Measurements from ENCODE around the gene SH3BP5L.

The SH3BP5L gene

DNA sequence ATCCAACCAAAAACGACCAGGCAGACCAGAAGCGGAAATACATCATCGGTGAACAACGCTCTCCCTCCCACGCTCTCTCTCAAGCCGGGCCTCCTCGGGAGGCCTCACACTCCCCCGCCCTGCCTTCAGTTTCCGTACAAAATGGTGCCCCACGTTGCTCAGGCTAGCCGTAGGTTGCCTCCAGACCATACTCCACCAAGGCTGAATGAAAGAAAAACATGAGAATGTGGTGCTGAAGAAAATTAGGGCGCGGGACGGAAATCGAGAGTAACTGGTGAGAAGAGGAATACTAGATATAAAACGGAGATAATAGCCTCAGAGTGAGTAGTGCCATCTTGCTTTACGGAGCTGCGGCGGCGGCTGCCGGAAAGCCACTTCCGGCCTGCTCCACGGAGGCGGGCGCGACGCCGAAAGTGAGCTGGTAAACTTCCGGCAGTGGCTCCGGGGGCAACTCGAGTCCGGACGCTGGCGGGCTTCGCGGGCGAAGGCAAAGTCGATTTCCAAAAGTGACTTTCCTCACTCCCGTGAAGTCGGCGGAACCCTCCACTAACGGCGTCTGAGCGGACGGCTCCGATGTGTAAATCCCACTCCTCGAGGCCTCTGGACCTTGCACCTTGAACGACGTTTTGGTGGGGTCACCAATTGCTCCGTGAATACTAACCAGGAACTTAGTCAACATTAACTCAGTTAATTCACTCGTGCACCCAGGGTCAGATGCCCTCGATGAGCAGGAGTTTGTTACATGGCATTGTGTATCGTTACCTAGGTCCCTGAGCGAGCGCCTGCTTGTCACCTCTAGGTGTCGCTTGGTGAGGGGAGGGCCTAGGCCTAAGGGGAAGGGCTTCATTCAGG lies at the start of gene SH3BP5L:
SH3BP5L (minus strand) TSS at position 7 of the 852 bp plus-strand sequence. CDS start 980 bp downstream, outside the sequence.
- peak within 1 kb of the TSS; percentile 74 for H3K4me3 ChIP-seq (ENCODE audit: low read depth, low read length)

DNA sequence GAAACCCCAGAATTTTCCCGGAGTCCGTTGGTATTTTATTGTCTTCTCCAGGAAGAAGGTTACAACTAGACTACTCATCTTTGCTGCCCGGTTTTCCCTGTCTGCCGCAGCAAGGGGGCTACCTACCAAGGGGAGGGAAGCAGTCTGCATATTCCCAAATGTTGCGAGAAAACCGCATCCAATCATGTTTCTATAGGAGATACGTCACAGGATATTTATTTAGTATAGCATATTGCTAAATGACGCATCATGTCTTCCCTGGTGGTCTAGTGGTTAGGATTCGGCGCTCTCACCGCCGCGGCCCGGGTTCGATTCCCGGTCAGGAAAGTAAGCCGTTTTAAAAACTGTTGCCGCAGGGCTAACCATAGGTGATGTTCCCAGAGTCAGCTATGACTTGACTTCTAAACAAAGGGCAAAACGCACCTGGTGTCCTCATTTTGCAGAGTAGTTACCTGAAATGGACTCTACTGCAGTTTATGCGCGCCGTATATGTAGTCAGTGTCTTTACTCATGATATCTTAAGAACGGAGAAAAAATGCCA lies 48.3 kb upstream of the SH3BP5L start:
- peak overlapping the region; percentile 65 for H3K4me3 ChIP-seq (ENCODE audit: low read depth, low read length)

DNA sequence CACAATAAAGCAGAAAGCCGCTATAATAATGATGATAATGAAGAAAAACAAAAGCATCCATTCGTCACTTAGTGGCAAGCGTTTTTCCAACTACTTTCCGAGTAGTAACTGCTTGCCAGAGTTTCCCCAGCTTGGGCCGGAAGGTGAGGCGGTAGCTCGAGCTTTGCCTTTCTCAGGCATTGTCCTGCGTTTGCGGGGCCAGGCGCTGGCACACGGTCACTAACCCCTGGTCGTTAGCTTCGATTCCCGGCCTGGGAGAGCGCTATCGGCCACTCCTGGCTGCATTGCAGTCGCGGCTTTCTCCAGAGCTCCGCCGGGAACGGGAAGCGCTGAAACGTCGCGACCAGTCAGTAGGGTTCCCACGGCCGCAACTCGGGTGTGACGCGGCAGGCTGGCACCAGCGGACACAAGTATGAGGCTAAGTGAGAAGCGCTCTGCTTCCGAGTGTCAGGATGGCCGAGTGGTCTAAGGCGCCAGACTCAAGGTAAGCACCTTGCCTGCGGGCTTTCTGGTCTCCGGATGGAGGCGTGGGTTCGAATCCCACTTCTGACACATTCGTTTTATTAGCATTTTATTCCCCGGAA lies 47.8 kb upstream of the SH3BP5L start:
- H3K4me3 ChIP-seq (ENCODE audit: low read depth, low read length) = peak overlapping the region; percentile 65

DNA sequence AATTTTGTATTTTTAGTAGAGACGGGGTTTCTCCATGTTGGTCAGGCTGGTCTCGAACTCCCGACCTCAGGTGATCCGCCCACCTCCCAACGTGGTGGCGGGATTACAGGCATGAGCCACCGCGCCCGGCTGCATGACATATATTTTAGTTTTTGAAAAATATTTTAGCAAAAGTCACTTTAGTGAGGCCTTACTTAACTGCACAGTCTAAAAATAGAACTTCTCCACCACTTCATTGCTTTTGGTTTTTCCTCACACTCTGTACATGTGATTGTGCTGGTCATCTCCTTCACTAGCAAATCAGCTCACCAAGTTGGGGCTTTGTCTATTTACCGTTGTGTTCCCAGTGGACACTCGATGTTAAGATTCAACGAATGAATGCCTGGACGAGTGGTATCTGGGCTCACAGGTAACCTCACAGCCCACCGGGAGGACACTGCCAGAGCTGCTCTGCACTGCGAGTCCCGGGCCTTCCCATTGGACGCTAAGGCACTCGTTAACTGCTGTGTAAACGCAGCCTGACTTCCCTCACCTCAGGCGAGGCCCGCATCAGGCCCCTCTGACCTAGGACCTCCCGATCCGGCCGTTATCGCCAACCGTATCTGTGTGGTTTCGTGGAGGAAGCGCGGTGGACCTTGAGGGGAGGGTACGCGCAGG lies 47.2 kb upstream of the SH3BP5L start:
- H3K4me3 ChIP-seq (ENCODE audit: low read depth, low read length) = peak overlapping the region; percentile 65

DNA sequence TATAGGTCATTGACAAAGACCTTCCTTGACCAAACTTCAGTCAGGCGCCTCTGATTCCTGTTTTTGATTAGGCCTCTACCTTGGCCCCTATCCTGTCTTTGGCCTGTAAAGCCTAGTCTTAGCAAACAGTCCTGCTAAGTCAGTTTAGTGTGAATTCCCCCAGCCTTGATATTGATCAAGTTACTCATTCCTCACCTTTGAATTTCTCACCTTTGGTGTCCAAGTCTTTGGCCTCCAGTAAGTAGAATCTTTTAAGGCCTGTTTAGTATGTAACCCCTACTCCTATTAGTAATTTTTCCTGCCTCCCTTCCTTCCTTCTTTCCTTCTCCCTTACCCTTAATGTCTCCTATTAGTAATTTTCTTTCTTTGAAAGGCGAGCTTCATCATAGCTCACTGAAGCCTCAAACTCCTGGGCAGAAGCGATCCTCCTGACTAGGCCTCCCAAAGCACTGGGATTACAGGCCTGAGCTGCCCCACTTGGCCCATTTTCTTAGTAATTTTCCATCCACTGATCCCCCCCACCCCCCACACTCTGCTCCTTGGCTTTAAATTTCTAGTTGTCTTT lies 46.2 kb upstream of the SH3BP5L start:
- H3K4me3 ChIP-seq (ENCODE audit: low read depth, low read length) = no peak overlapping the region

DNA sequence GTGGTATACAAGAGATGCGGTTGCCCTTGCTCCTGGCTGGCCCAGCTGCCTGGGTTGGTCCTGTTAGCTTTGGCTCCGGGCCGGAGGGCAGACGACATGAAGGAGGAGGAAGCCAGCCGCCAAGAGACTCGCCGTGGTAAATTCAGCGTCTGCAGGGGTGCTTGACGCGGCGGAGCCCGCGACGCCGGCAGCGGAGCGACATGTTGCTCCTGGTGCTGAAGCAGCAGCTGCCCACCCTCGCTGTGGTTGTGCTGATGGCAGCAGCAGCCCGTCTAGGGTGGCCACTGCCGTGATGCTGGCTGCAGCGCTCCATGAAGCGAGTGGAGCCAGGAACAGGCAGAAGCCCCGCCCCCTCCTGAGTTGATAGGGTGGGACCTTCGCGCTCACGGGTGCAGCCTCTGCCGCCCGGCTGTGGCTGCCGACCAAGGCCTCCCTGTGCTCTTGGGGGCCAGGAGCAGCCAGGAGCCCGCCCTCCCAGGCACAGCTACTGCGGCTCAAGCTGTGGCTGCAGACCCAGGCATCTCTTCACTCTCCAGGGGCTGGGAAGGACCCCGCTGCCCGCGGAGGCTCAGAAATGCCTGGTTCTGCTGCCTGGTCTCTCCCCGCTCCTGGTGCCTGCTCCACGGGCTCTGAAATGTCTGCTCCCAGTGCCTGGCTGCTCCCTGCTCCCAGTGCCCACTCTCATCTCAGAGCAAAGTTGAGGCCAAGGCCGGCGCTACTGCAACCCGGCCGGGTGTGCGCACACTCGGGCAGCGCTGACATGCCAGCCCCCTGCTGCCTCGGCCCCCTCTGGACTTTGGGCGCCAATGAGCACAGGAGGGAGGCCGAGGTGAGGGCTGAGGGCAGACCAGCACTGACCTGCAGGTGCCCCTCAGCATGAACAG lies 37.5 kb upstream of the SH3BP5L start:
- peak overlapping the region; percentile 56 for H3K4me3 ChIP-seq (ENCODE audit: low read depth, low read length)

DNA sequence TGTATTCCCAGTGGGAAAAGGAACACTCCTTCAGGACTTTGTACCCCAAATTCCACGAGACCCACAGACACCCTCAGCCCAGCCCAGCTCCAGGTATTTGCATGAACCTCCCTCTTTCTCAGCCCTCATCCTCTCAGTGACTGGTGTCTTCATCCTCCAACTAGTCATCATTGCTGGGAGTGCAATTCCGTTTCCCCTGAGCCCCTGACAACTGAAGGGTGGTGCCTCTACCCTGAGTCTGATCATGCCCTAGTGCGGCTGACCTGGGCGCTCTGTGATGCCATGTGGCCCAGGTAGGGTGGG lies 36.9 kb upstream of the SH3BP5L start:
- H3K4me3 ChIP-seq (ENCODE audit: low read depth, low read length) = peak overlapping the region; percentile 56

DNA sequence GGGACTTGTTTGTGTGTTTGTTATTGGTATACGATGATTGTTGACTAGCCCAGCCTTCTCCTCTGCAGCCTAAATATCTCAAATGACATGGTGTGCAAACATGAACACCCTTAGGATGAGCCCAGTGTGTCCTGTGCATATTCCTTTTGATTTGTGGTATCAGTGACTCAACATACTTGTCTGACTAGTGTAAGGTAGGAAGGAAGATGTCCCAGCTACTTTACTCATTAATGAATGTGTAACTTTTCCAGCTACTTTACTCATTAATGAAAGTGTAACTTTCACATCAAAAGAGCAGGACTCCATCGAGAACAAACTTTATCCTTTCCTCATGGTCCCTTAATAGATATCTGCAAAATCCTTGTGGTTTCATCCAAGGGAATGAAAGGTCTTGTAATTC lies 35.9 kb upstream of the SH3BP5L start:
- H3K4me3 ChIP-seq (ENCODE audit: low read depth, low read length) = no peak overlapping the region

DNA sequence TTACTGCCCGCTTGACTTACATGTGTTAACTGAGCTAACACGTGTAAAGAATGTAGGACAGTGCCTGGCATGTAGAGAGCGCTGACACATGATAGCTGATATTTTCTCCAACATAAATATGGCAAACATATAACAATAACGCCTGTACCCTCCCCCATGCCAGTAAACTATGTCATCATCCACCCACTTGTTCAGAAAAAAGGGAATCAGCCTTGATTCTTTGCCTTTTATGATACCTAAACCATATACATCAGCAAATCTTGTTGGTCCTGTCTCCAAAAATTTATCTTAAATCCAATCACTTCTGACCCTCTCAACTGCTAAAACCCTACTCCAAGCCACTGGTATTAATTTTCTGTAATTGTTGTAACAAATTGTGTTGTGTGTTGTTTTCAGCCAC lies 34.3 kb upstream of the SH3BP5L start:
- H3K4me3 ChIP-seq (ENCODE audit: low read depth, low read length) = no peak overlapping the region

DNA sequence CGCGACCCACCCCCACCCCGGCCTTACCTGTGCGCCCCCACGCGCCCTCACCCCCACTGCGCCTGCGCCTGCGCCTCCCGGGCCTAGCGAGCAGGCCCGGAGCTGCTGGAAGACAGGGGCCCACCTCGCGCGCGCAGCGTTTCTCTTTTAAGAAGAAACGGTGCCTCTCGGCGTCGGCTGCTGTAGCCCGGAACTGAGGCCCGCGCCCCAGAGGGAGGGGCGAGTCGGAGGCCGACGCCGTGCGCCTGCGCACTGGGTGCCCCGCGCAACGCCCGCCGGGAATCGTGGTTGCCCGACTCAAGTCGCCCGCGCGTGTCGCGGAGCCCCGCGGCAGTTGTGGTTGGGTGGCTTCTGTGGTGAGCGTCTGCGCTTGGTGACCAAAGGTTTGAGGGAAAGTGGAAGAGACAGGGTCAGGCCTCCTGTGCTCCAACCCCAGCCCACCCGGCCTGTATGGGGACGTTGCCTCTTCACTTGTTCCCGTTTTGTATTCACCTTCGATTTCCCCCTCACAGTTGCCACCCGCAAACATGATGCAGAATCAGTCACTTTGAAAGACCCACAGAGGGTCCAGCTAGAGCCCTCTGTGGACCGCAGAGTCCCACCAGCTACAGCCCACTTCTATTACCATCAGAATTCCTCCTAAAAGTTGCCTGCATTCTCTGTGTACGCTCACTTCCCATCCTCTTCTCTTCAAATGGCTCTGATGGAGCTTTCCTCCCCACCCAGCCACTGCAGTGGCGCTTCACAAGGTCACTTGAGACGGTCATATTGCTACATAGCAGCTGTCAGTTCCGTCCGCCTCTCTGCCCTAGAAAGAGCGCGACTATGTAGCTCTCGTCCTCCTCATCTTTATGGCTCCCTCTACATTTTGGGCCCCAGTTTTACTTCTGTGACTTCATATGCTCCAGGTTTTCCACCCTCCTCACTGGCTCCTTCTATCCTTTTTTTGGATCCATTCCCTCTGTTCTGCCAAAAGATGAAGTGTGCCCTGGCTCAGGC lies 33.5 kb upstream of the SH3BP5L start, which contains the start of gene ZNF692:
ZNF692 (minus strand) TSS at position 195 of the 999 bp plus-strand sequence. CDS start 776 bp downstream, outside the sequence.
- H3K4me3 ChIP-seq (ENCODE audit: low read depth, low read length) = peak within 1 kb of the TSS; percentile 91

DNA sequence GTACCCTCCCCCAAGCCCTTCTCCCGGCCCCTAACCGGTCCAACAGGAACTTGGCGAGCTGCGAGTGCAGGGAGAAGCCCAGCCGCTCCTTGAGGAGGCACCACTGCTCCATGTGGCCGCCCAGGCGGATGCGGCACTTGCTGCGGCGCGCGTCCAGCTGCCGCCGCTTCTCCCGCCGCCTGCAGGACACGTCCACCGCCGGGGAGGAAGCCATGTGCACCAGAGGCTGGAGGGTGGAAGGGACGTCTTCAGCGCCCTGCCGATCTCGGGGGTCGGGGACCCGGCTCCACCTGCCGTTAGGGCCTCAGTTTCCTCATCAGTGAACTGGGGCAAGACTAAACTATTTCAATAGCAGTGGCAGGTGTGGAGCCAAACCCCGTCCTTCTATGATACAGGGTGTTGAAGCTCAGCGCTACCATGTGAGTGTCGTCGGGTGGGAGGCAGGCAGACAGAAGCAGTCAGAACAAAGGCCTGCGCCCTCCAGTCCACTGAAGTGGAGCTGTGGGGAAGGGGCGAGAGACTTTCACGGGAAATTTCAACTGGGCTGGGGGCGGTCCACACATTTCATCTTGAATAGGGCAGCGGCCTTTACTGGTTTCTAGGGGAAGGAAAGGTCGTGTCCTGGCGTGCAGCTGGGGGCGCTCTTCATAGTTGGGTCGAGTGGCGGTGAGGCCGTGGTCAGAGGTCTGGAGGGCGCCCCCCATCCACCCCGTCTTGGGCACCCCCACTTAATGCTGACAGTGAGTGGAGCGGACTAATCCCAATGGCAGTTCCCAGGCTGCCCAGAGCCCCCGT lies 32.6 kb upstream of the SH3BP5L start:
- peak overlapping the region; percentile 67 for H3K4me3 ChIP-seq (ENCODE audit: low read depth, low read length)

DNA sequence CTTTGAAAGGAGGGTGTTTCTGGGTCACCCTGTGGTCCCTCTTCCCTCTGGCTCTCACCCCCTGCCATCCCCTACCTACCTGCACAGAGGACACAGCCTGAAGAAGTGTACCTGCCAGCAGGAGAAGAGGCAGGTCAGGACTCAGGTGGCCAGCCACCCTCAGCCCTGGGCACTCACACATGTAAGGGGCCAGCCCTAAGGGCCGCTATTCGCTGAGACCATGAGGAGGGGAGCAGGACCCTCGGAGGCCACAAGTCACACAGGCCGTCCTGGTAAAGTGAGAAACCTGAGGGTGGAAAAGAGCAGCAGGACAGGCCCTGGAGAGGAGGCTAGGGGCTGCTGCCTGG lies 32.0 kb upstream of the SH3BP5L start:
- peak overlapping the region; percentile 67 for H3K4me3 ChIP-seq (ENCODE audit: low read depth, low read length)

DNA sequence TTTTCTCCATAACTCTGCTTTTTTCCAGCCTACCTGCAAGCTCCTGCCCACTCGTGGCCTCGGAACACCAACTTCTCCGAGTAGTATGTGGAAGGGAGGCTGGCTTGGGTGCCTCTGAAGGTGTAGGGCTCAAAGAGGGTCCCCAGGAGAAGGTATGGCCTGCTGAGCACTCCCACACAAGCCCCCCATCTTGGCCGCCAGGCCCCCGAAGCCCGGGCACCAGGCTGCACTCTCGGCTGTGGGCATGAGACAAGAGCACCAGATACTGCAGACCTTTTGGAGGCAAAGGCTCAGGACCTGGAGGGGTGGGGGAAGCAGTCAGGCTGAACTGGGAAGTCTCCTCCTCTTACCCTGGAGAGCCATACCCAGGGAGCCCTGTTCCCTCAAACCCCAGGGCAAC lies 31.5 kb upstream of the SH3BP5L start:
- no peak overlapping the region for H3K4me3 ChIP-seq (ENCODE audit: low read depth, low read length)

DNA sequence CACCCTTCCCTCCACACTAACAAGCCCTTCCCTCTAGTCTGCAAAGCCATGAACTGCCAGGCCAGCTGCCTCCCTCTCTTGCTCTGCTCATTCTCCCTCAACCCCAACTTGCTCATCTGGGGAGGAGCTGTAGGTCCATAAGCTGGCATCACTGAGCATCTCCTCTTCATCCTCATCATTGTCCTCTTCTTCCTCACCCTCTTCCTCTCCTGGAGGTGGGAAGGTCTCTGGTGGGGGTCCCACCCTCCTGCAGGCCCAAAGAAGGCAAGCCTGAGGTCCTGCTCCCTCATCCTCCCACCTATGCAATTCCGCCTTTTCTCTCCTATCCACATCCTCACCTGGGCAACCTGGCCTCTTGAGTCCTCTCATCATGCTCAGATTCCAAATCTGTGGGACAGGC lies 30.5 kb upstream of the SH3BP5L start:
- H3K4me3 ChIP-seq (ENCODE audit: low read depth, low read length) = no peak overlapping the region

DNA sequence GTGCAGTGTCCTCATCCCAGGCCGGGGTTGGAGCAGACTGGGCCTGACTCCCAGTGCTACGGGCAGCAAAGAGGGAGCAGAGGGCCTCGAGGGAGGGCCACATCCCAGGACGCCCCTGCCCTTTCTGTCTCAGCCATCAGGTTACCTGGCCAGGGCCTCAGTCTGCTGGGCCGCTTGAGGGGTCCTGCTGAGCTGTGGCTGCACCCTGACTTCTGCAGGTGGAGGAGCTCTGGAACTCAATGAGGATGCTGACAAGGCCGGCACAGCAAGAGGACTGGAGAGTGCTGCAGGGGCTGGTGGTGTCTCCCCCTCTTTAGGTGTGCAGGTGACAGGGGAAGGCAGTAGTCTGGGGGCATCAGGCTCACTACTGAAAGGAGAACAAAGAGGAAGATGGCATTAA lies 29.9 kb upstream of the SH3BP5L start:
- no peak overlapping the region for H3K4me3 ChIP-seq (ENCODE audit: low read depth, low read length)

DNA sequence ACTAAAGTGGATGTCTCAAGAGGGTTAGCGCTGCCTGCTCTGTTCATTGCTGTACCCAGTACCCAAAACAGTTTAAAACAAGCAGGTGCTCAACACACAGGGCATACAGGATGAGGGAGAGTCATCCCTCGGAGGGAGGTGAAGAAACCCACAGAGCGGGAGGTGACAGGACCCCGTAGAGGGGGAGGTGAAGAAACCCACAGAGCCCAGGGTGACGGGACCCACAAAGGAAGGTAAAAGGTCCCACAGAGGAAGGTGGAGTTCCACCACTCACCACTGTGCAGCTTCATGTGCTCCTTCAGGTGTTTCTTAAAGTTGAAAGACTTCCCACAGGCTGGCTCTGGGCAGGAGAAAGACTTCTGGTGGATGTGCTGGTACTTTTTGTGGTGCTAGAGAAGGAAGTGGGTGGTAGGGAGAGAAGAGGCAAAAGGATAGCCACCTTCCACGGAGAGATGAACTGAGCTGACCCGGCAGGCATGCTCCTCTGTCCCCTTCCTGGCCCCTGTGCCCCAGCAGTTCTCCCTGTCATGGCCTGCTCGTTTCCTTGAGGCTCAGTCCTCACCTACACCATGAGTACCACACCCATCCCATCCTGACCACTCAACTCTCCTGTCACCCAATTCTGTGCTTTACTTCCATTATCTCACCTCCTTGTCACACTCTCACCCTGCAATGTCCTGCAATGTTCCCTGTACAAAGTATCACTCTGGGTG lies 28.1 kb upstream of the SH3BP5L start:
- no peak overlapping the region for H3K4me3 ChIP-seq (ENCODE audit: low read depth, low read length)

DNA sequence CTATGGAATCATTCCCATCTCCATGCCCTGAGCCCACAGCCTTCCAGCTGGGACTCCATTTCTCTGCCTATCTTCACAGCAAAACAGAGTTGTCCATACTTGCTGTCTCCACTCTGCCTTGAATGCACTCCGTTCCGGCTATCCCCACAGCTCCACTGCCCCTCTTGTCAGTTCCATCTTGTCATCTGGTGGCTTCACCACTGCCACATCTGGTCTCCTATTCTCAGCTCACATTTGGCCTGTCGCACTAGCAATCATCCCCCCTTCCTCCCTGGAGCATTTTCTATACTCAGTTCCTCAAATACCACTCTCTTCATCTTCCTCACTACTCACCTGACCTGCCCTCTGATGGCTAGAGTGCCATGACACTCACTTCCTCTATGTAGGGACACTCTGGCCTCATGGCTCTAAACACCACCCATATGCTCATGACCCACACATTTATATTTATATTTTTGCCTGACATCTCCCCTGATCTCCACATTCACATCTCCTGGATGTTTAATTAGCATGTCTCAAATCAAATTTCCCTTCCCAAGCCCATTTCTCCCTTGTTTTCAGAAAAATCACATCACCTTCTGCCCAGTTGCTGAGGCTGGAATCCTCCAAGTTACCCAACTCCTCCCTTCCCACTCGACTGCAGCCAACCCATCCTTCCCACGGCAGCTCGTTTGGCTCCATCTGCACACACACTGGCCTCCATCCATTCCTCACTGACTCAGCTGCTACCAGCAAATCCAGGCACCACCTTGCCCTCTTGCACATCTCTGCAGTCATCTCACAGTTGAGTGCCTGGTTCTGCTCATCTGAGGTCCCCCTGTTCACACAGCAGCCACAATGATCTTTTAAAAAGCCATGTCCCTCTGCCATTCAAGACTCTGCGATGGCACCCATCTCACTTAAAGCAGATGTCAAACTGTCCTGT lies 27.0 kb upstream of the SH3BP5L start:
- no peak overlapping the region for H3K4me3 ChIP-seq (ENCODE audit: low read depth, low read length)

All from iPS-11a (cell line).